Activated naive CD4-positive, alpha-beta T cell treated with anti-CD3 and anti-CD28 coated beads, Interleukin-2, amount 10 ng/mL, durations not matched to agents 7 days and 5 days (primary cell): ENCODE data around the gene PLEKHA8.

Experiments used
- CTCF ChIA-PET: fragments of 350-600 bp; sonication (Branson Sonifier 250); formaldehyde crosslinking; loops from one replicate; lab custom pipeline; 2021; ENCODE audit warnings: antibody characterized with exemption; lab: Charles Lee
- DNase-seq: peaks from one replicate; pipeline ENCODE4 v3.0.0-alpha.2; 2020
- H3K27ac Mint-ChIP-seq: one replicate; pipeline ENCODE4 v1.8.0; 2021; ENCODE audit warnings: mild to moderate bottlenecking, moderate library complexity, mixed read lengths
- H3K27me3 Mint-ChIP-seq: one replicate; pipeline ENCODE4 v1.8.0; 2021; ENCODE audit warnings: mild to moderate bottlenecking, mixed read lengths
- H3K36me3 Mint-ChIP-seq: one replicate; pipeline ENCODE4 v1.8.0; 2021; ENCODE audit warnings: mixed read lengths
- H3K4me1 Mint-ChIP-seq: one replicate; pipeline ENCODE4 v1.8.0; 2021; ENCODE audit warnings: mixed read lengths
- H3K4me3 Mint-ChIP-seq: one replicate; pipeline ENCODE4 v1.8.0; 2021; ENCODE audit warnings: mild to moderate bottlenecking, moderate library complexity, mixed read lengths
- H3K9me3 Mint-ChIP-seq: one replicate; pipeline ENCODE4 v1.8.0; 2021; ENCODE audit warnings: mixed read lengths

Gene PLEKHA8

GRCh38 chr7:30062587-30062986 is 34.4 kb downstream of the PLEKHA8 start:
- CTCF ChIA-PET, result interaction anchor here (0.6 to 2.8 kb wide), 16 partner anchors 12 to 449 kb away, joined by 3 to 17 read pairs (median 6); no protein-coding TSS in a partner anchor
- Mint-ChIP-seq H3K9me3 (no peaks in the 10 kb centered on the region), H3K4me1 (no peaks in the 10 kb centered on the region), H3K36me3 (peaks cover 7% of the 10 kb centered on the region), H3K27ac (no peak overlapping the region), H3K27me3 (no peaks in the 10 kb centered on the region), H3K4me3 (no peak overlapping the region)
- no peak for DNase-seq

- DNase-seq, result no peak
- Mint-ChIP-seq H3K27ac (no peak overlapping the region), H3K4me1 (no peaks in the 10 kb centered on the region), H3K4me3 (no peak overlapping the region), H3K36me3 (no peaks in the 10 kb centered on the region), H3K27me3 (no peaks in the 10 kb centered on the region), H3K9me3 (no peaks in the 10 kb centered on the region)
- CTCF ChIA-PET, result no interaction called here
These were observed 37.5 kb downstream of the PLEKHA8 start for GRCh38 chr7:30065746-30066145.

DNA sequence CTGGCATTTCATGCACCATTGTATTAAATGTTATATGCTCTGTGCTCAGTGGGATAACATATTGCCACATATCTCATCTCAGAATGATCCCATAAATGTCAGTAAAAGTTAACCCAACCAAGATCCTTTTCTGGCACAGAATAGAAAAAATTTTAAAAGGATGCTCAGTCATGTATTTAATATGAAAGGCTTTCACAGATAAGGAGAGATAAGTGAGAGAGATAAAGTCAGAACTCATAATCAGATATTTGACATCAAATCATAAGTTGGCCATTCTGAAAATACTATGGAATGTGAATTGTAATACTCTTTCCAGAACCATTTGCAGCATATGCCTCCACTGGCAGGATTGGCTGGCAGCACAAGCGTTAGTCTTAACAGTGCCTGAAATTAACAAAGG is 38.5 kb downstream of the PLEKHA8 start:
- H3K4me1 Mint-ChIP-seq, result no peaks in the 10 kb centered on the region

DNA sequence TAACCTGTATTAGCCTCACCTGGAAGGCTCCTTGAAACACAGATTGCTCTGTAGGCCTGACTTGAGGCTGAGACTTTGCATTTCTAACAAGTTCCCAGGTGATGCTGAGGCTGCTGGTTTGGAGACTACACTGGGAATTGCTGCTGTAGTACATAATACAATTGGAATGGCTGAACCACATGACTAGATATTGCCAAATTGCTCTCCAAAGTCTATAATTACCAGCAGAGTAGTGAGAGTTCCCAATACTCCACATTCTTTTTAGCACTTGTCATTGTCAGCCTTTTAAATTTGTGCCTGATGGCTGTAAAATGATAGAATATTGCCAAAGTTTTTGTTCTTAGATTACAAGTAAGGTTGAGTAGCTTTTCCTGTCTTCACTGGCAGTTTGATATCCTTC is 39.9 kb downstream of the PLEKHA8 start:
- Mint-ChIP-seq H3K4me1 (no peaks in the 10 kb centered on the region), H3K27me3 (no peaks in the 10 kb centered on the region), H3K36me3 (no peaks in the 10 kb centered on the region), H3K27ac (no peak overlapping the region), H3K4me3 (no peak overlapping the region), H3K9me3 (no peaks in the 10 kb centered on the region)
- no peak for DNase-seq
- CTCF ChIA-PET, result no interaction called here

More for the DNA sequence above, 38.5 kb downstream of the PLEKHA8 start:
- H3K9me3 Mint-ChIP-seq, result no peaks in the 10 kb centered on the region
- no peak overlapping the region for H3K4me3 Mint-ChIP-seq
- no peak for DNase-seq
- CTCF ChIA-PET, result interaction anchor here (0.6 to 1.4 kb wide), 2 partner anchors 306 to 319 kb away, joined by 3 read pairs; no protein-coding TSS in a partner anchor
- no peaks in the 10 kb centered on the region for H3K27me3 Mint-ChIP-seq
- H3K36me3 Mint-ChIP-seq, result no peaks in the 10 kb centered on the region
- no peak overlapping the region for H3K27ac Mint-ChIP-seq

DNA sequence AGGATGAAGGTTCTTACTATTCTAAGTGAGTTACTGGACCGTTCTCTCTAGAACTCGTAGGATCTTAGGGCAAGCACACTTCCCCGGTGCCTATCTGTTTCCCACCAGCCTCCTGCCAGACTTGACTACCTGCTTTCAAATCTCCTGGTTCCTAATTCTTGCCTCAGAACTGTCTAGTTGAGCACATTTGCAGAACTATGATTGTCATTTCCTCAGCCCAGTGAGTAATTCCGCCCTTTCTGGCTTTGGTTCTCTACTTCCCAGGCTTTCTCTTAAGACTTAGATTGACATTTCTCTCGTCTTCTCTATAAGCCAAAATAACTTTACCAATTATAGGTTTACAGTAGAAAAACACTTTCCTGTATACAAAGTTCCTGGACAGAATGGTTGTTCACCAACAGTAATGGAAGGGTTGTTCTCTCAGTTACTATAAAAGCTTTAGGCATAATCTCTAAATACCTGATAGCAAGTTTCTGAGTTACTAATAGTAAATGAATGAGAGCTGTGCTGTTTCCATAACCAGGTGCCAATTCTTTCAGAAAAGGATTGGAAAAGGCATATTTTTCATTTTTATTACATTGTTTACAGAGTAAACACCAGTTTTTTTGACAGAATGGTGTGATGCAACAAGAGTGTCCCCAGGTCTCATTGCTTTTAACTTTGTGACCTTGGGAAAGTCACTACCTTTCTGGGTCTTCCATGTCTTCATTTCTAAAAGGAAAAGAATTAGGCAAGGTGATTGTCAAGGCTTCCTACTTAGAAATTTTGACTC is 41.1 kb downstream of the PLEKHA8 start:
- CTCF ChIA-PET, result no interaction called here
- no peaks in the 10 kb centered on the region for H3K27me3 Mint-ChIP-seq
- no peak for DNase-seq

GRCh38 chr7:30070052-30070451 is 41.8 kb downstream of the PLEKHA8 start:
- DNase-seq, result no peak
- H3K4me3 Mint-ChIP-seq, result no peak overlapping the region

More for the DNA sequence above, 41.1 kb downstream of the PLEKHA8 start:
- Mint-ChIP-seq H3K4me1 (no peaks in the 10 kb centered on the region), H3K27ac (no peak overlapping the region), H3K9me3 (no peaks in the 10 kb centered on the region), H3K4me3 (no peak overlapping the region), H3K36me3 (no peaks in the 10 kb centered on the region)

DNA sequence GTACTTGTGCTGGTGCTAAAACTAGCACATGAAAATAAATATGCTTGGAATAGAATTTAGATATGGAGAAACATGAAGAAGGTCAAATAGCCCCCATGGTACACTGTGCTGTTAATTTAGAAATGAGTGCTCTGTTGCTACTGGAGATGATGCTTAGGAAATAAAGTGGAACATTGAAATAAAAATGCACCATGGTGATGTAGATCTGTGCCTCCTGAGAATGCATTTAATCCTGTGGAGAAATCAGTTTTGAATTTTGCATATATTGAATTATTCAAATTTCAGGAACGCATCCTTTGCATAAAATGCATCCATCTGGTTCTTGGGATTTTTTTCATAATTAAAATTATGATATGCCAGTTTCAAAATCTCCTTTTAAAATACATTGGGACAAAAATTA is 44.5 kb downstream of the PLEKHA8 start:
- CTCF ChIA-PET, result interaction anchor here (0.7 to 3.4 kb wide), 3 partner anchors 11 to 98 kb away, joined by 3 to 17 read pairs (median 5); no protein-coding TSS in a partner anchor

More at GRCh38 chr7:30070052-30070451, 41.8 kb downstream of the PLEKHA8 start:
- no peaks in the 10 kb centered on the region for H3K9me3 Mint-ChIP-seq
- CTCF ChIA-PET, result interaction anchor here (1.2 kb wide), 1 partner anchor 8 kb away, joined by 5 read pairs; no protein-coding TSS in a partner anchor
- H3K27ac Mint-ChIP-seq, result no peak overlapping the region
- no peaks in the 10 kb centered on the region for H3K27me3 Mint-ChIP-seq
- H3K36me3 Mint-ChIP-seq, result no peaks in the 10 kb centered on the region
- no peaks in the 10 kb centered on the region for H3K4me1 Mint-ChIP-seq

DNA sequence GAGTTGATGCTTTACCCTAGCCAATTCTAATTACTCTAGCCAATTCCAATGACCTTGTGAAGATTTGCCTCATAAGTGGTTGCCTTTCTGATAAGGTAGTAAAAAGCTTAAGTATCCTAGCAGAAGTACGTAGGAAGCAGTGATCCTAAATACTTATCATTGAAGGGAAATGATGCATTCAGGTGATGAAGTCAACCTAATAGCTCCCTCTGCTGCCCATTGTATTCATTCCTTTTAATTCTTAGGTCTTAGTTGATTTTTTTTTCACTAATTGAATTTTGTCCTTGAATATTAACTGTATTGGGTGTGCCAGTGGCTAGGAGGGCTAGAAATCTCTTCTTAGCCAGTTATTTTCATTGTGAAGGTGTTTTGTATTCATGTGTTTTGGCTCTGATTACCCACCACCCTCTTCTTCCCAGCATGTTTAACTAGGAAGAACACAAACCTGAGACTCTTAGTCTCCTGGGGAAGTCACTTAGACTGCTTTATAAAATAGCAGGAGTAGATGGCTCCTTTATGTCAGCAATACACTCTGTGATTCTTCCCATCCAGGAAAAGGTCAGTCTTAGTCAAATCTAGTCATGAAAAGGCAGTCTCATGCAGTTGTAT is 46.3 kb downstream of the PLEKHA8 start:
- CTCF ChIA-PET, result interaction anchor here (0.7 to 3.4 kb wide), 4 partner anchors 8 to 153 kb away, joined by 3 to 17 read pairs (median 4); no protein-coding TSS in a partner anchor
- Mint-ChIP-seq H3K4me3 (no peak overlapping the region), H3K36me3 (no peaks in the 10 kb centered on the region), H3K27ac (no peak overlapping the region), H3K4me1 (no peaks in the 10 kb centered on the region), H3K27me3 (no peaks in the 10 kb centered on the region), H3K9me3 (no peaks in the 10 kb centered on the region)
- no peak for DNase-seq

More for the DNA sequence above, 44.5 kb downstream of the PLEKHA8 start:
- no peaks in the 10 kb centered on the region for H3K4me1 Mint-ChIP-seq
- H3K27ac Mint-ChIP-seq, result no peak overlapping the region
- no peak overlapping the region for H3K4me3 Mint-ChIP-seq
- H3K9me3 Mint-ChIP-seq, result no peaks in the 10 kb centered on the region
- H3K36me3 Mint-ChIP-seq, result no peaks in the 10 kb centered on the region
- no peak for DNase-seq
- H3K27me3 Mint-ChIP-seq, result no peaks in the 10 kb centered on the region

GRCh38 chr7:30076411-30076810 is 48.2 kb downstream of the PLEKHA8 start:
- no peaks in the 10 kb centered on the region for H3K27me3 Mint-ChIP-seq
- no peaks in the 10 kb centered on the region for H3K36me3 Mint-ChIP-seq
- CTCF ChIA-PET, result interaction anchor here (1.2 to 3.4 kb wide), 2 partner anchors 15 to 328 kb away, joined by 5 to 17 read pairs; no protein-coding TSS in a partner anchor
- H3K4me1 Mint-ChIP-seq, result no peaks in the 10 kb centered on the region
- H3K4me3 Mint-ChIP-seq, result no peak overlapping the region
- no peak overlapping the region for H3K27ac Mint-ChIP-seq
- no peaks in the 10 kb centered on the region for H3K9me3 Mint-ChIP-seq
- DNase-seq, result no peak

- Mint-ChIP-seq H3K36me3 (no peaks in the 10 kb centered on the region), H3K27me3 (no peaks in the 10 kb centered on the region), H3K9me3 (no peaks in the 10 kb centered on the region), H3K4me3 (no peak overlapping the region), H3K4me1 (no peaks in the 10 kb centered on the region), H3K27ac (no peak overlapping the region)
- DNase-seq, result no peak
- CTCF ChIA-PET, result interaction anchor here (1.1 to 1.2 kb wide), 2 partner anchors 12 to 330 kb away, joined by 3 read pairs; no protein-coding TSS in a partner anchor
These were observed 50.1 kb downstream of the PLEKHA8 start for GRCh38 chr7:30078280-30078679.

DNA sequence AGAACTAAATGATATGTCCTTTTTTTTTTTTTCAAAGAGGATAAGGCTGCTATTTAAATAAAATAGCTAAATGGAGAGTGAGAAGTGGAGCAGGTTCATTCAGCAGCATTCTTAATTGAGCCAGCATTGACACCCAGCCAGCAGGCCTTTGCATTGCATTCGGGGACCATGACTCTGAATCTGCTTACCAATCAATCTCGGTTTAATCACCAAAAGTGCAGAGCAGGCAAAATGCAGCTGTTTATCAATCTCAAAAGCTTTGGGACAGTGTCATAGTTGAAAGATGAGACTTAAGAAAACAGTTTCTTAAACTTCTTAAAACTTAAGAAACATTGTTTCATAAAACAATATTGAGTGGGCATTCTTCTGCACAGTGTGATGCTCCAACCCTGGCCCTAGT is 51.7 kb downstream of the PLEKHA8 start:
- Mint-ChIP-seq H3K27ac (no peak overlapping the region), H3K4me1 (no peaks in the 10 kb centered on the region), H3K4me3 (no peak overlapping the region), H3K9me3 (no peaks in the 10 kb centered on the region), H3K27me3 (no peaks in the 10 kb centered on the region), H3K36me3 (no peaks in the 10 kb centered on the region)
- DNase-seq, result no peak
- CTCF ChIA-PET, result no interaction called here

DNA sequence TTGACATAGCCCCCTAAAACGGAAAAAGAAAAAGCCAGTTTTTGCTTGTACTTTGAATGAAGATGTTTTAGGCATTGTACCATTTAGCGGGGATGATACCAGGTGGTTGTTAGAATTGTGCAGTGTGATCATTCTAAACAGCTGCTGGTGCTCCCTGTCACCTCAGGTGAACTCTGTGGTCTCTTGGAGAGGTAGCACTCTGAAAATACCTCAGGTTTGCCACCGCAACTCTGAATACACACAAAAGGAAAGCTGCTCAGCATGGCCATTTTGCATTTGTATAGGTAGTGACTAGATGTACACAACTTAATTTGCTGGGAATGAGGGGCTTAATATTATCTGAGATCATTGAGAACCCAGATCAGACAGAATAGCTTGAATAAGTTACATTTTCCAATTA is 52.6 kb downstream of the PLEKHA8 start:
- no peaks in the 10 kb centered on the region for H3K36me3 Mint-ChIP-seq
- H3K4me1 Mint-ChIP-seq, result no peaks in the 10 kb centered on the region
- H3K9me3 Mint-ChIP-seq, result no peaks in the 10 kb centered on the region
- no peak overlapping the region for H3K27ac Mint-ChIP-seq
- CTCF ChIA-PET, result no interaction called here
- no peak overlapping the region for H3K4me3 Mint-ChIP-seq
- DNase-seq, result no peak
- no peaks in the 10 kb centered on the region for H3K27me3 Mint-ChIP-seq

GRCh38 chr7:30082686-30083085 is 54.5 kb downstream of the PLEKHA8 start:
- Mint-ChIP-seq H3K27me3 (no peaks in the 10 kb centered on the region), H3K4me1 (no peaks in the 10 kb centered on the region), H3K27ac (no peak overlapping the region), H3K4me3 (no peak overlapping the region), H3K9me3 (no peaks in the 10 kb centered on the region), H3K36me3 (no peaks in the 10 kb centered on the region)
- DNase-seq, result no peak
- CTCF ChIA-PET, result interaction anchor here (0.8 kb wide), 1 partner anchor 8 kb away, joined by 3 read pairs; no protein-coding TSS in a partner anchor

DNA sequence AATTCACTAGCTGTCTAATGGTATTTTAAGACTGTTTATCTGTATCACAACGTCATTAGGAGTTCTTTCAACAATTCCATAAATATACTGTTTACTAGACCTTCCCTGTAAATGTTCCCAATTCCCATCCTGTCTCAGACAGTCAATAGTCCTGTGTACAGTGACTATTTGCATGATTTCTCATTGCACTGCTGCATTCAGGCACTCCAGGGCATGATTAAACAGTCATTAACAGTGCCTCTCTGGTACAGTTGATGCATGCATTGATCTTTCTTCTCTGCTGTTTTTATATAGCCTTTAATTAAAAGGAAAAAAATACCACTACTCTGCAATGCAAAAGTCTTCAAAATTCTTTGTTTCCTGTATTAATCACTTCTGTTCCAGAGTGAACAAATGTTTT is 55.1 kb downstream of the PLEKHA8 start:
- Mint-ChIP-seq H3K27ac (no peak overlapping the region), H3K27me3 (no peaks in the 10 kb centered on the region), H3K9me3 (no peaks in the 10 kb centered on the region), H3K36me3 (no peaks in the 10 kb centered on the region), H3K4me3 (no peak overlapping the region), H3K4me1 (no peaks in the 10 kb centered on the region)
- DNase-seq, result no peak
- CTCF ChIA-PET, result no interaction called here
